GM18505 (cell line): ENCODE results near the gene ATG16L2.
"Not testable (repeated sequence)": the region's sequence is repeated elsewhere in the genome, so short reads cannot be mapped to it uniquely, and the experiment has no call there.

Experiments
- ATAC-seq: cut with Tn5 transposase; IDR thresholded peaks from one replicate; pipeline ENCODE4 v1.9.1; 2021; ENCODE audit not compliant: unreplicated experiment
- POLR2A ChIP-seq: IDR thresholded peaks from 4 replicates; pipeline ENCODE4 v1.6.1; 2011; ENCODE audit warnings: borderline replicate concordance; ENCODE audit not compliant: insufficient read depth, insufficient read length; ENCODE audit errors: extremely low read depth

Gene ATG16L2

DNA sequence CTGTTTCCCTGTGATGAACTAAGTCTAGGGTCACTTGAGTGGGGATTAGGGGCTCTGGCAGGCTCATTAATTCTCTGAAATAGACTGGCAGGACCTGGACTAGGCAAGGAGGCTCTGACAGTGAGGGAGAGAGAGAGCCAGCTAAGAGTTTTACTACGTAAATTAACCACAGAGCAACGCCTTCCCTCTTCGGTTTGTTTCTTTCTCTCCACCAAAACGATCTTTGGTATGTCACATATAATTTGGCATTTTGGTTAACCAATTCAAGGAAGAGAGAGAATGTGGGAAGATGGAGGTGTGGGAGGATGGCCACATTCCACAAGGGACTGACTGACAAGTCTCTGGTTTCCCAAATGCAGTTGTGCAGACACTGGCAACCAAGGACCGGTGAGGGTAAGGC is 27.9 kb downstream of the ATG16L2 start:
- ATAC-seq: no peak
- TF ChIP-seq POLR2A: no peak

DNA sequence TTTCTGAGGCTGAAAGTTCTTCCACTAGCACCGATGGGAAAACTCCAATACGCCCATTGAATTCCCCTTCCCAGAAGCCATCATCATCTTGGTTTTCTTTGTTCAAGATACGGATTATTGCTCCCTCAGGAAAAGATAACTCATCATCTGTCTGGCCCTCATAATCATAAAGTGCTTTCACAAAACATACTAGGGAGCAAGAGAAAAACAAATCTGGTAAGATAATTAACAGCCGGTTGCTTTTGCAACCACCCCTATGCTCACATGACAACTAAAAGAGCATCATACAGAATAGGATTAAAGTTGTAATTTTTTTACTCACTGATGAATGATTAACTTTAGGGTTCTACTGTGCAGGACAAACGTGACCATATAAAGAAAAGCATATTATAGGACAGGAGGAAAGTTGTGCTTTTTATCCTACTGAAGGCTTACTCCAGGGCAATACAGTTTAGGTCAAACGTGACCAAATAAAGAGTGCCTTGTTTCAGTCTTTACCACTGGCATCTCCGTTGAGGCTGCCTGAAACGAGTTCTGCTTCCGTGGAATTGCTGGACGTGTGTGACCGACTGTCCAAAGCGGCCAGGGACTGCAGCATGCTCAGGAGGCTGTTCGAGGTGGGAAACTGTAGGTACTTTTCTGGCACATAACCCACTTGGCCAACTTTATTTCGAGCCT is 28.6 kb downstream of the ATG16L2 start:
- no peak for ATAC-seq
- no peak for TF ChIP-seq POLR2A

DNA sequence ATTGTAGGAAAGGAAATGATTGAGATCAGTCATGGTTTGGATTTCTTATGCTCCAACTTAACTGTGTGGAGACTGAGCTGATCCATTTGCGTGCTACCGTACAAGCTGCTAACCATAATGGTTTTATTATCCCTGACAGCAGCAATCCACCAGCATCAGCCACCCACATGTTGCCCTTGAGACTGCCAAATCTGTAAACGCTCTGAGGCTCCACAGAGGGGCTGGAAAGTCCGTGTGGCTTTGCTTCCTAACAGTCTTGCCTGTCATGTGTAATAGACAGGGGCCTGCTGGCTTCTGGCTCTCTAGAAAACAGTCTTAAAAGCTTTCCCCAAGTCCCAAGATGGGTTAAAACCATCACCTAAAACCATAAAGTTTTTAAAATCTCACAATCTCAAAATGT is 30.1 kb downstream of the ATG16L2 start:
- no peak for TF ChIP-seq POLR2A
- ATAC-seq: no peak

DNA sequence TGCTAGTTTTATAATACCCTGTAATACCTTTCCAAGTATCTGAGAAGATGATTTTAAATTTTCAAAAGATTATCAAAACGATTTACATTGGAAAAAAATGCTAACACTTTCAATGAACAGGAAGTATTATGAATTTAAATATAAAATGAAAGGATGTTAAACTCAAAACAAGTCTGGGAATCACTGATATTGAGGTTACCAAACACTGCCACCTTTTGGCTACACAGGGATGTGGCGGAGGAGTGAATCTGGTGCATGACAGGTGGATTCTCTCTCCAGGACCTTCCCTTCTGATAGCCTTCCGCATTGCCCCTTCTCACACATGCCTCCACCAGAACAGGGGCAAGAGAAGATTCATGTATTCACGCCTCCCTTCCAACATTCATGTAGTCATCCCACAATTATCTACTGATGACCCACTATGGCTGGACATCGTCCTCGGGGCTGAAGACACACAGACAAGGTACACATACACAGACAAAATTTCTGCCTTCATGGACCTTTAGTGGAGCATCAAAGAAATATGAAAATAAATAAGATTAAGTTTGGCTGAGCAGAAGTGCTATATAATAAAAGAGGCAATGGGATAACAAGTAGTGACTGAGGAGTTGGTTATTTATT is 34.7 kb downstream of the ATG16L2 start:
- ATAC-seq: no peak
- no peak for TF ChIP-seq POLR2A

DNA sequence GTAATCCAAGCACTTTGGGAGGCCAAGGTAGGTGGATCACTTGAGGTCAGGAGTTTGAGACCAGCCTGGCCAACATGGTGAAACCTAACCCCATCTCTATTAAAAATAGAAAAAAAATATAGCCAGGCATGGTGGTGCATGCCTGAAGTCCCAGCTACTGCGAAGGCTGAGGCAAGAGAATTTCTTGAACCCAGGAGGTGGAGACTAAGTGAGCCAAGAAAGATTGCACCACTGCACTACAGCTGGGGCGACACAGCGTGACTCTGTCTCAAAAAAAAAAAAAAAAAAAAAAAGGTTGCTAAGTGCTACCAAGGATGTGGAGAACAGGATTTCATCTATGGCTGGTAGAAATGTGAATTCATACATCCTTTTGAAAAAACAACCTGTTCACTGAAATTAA is 36.6 kb downstream of the ATG16L2 start:
- TF ChIP-seq POLR2A: no peak
- ATAC-seq: no peak

DNA sequence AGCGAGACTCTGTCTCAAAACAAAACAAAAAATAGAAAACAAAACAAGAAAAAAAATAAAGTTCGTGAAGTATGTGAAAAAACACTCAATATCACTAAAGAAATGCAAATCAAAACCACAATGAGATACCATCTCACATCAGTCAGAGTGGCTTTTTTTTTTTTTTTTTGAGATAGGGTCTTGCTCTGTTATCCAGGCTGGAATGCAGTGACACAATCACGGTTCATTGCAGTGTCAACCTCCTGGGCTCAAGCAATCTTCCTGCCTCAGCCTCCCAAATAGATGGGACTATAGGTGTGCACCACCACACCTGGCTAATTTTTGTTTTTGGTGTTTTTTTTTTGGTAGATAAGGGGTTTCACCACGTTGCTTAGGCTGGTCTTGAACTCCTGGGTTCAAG is 37.5 kb downstream of the ATG16L2 start:
- TF ChIP-seq POLR2A: no peak
- no peak for ATAC-seq

DNA sequence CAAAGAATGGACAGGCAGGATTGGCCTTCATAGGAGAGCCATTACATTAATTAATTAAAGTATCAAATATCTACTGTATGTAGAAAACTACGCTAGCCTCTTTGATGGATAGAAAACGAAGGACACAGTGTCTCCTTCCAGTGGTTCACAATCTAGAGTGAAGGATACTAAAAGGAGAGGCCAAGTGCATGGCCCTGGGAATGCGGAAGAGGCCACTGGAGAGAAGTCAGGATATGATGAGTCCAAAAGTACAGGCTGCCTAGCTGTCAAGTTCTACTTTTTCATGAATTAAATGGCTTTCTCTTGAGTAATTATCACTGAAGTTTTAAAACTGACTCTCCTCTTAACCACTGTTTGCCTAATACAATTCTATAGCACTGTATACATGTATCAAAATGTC is 41.9 kb downstream of the ATG16L2 start:
- no peak for ATAC-seq
- TF ChIP-seq POLR2A: no peak

DNA sequence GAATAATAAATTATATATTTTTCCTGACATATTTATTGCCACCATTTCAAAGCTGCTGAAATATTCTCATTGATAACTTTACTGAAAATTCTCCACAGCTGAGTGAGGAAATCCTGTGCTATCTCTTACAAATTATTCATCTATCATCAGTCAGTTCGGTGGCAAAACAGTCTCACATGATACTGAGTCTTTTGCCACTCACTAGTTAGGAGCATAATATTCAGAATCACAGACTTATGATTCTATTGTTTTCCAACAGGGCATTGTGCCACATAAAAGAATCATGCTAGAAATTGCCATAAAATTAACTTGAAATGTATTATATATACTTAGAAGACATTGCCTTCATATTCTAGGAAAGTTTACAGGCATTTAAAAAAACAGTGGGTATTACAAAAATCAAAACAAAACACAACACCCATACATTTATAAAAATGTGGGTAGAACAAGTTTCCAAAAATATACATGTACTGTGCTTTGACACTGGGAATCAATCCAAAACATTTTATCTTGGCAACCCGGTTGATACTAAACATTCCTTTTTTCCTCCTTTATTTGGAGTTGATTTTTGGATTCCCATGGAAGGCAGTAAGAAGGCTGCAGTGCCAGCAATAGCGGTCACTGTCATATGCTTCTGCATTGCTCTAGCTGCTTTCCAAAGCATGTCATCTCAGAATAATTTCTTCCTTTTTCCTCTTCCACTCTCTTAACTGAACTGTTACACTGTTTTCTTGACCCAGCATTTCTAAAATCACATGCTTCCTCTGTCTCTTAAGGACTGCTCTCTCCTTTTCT is 42.5 kb downstream of the ATG16L2 start:
- no peak for ATAC-seq
- TF ChIP-seq POLR2A: no peak

DNA sequence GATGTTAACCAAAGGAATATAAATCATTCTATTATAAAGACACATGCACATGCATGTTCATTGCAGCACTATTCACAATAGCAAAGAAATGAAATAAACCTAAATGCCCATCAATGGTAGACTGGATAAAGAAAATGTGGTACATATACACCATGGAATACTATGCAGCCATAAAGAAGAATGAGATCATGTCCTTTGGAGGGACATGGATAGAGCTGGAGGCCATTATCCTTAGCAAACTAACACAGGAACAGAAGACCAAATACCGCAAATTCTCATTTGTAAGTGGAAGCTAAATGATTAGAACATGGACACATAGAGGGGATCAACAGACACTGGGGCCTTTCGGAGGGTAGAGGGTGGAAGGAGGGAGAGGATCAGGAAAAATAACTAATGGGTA is 44.1 kb downstream of the ATG16L2 start:
- not testable (repeated sequence) for ATAC-seq

DNA sequence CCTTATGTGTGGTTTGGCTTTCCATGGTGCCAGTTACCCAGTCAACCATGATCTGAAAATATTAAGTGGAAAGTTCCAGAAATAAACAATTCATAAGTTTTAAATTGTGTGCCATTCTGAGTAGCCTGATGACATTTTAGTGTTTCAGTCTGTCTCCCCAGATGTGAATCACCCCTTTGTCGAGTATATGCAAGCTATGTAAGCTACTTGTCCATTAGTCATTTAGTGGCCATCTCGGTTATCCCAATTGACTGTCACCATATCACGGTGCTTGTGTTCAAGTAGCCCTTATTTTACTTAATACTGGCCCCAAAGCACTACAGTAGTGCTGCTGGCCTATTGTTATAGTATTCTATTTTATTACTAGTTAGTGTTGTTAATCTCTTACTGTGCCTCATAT is 44.9 kb downstream of the ATG16L2 start:
- ATAC-seq: no peak
- no peak for TF ChIP-seq POLR2A

DNA sequence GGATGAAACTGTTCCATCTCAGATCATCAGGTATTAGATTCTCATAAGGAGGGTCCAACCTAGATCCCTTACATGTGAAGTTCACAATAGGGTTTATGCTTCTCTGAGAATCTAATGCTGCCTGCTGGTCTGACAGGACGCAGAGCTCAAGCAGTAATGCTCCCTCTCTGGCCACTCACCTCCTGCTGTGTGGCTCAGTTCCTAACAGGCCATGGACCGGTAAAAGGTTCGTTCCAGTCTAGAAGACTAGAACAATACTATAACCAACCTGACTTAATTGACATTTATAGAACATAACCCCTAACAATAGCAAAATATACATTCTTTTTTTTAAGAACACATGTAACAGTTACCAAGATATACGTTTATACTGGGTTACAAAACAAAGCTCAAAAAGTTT is 45.8 kb downstream of the ATG16L2 start:
- TF ChIP-seq POLR2A: no peak
- ATAC-seq: no peak

DNA sequence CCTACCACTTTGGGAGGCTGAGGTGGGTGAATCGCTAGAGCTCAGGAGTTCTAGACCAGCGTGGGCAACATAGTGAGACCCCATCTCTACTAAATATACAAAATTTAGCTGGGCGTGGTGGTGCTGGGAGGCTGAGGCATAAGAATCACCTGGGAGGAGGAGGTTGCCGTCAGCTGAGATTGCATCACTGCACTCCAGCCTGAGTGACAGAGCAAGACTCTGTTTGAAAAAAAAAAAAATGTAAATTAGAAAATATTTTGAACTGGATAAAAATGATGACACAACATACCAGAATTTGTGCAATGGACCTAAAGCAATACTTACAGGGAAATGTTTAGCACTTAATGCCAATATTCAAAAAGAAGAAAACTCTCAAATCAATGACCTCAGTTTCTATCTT is 46.4 kb downstream of the ATG16L2 start:
- no peak for ATAC-seq
- no peak for TF ChIP-seq POLR2A

DNA sequence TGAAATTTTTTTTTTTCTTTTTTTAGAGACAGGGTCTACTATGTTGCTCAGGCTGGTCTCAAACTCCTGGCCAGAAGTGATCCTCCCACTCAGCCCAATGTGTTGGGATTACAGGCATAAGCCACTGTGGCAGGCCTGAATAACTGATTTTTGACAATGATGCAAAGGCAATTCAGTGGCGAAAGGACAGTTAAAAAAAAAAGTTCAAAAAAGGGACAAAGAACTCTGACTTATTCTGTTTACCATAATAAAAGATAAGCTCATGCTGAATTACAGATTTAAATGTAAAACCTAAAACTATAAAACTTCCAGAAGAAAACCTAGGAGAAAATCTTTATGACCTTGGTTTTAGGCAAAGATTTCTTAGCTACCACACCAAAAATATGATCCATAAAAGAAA is 48.9 kb downstream of the ATG16L2 start:
- ATAC-seq: no peak
- no peak for TF ChIP-seq POLR2A

DNA sequence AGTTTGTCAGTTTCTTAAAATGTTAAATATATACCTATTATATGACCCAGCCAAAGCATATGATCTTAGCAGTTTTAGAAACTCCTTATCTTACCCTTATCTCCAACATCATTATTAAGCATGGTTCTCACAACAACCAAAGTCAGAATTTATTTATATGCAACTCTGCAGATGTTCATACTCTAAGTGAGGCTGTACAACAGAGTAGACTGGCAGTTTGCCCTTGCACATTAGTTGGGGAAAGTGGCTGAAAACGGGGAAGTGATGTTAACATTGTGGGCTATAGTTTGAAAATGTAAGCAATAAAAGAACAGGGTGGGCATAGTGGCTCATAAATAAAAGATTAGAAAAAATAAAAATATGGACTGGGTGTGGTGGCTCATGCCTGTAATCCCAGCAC is 49.7 kb downstream of the ATG16L2 start:
- ATAC-seq: no peak
- no peak for TF ChIP-seq POLR2A
